Adrenal gland (tissue), 12 donors: ENCODE data around the gene CAMK1D. TPM values are rescaled to one million over a fixed set of nuclear protein-coding genes. Genes with fewer than 3 reads are reported as not detected.
A peak's percentile ranks its signal among the peaks of the same experiment; 100 is the strongest.

Source experiments
- DNase-seq, 7 donors: peaks; one replicate each; pipeline ENCODE4 v3.0.0-alpha.2; 2019 to 2020
- H3K27ac ChIP-seq, 5 donors: fragments of 200-600 bp; sonication (generic) in 4 of 5; 1 replicate in 3 of 5; 2 replicates in 2 of 5; pipeline versions ENCODE4 v1.5.1 to v1.8.0; 2016 to 2020; ENCODE audit warnings: mild to moderate bottlenecking in 1 of 5
- H3K27me3 ChIP-seq: fragments of 200-600 bp; 2 replicates; pipeline ENCODE4 v1.8.0; 2021
- H3K36me3 ChIP-seq, 2 donors: fragments of 200-600 bp; replicated peaks in 1 of 2; 1 replicate in 1 of 2; 2 replicates in 1 of 2; pipeline versions ENCODE4 v1.5.1 to v1.8.0; 2018 to 2022
- H3K4me1 ChIP-seq, 2 donors: fragments of 200-600 bp; replicated peaks in 1 of 2; 1 replicate in 1 of 2; 2 replicates in 1 of 2; pipeline versions ENCODE4 v1.5.1 to v1.8.0; 2018 to 2021
- H3K4me3 ChIP-seq, 4 donors: fragments of 200-600 bp; sonication (generic) in 3 of 4; one replicate each; pipeline ENCODE4 v1.5.1; 2016 to 2018
- H3K9me3 ChIP-seq, 3 donors: fragments of 200-600 bp; sonication (generic) in 1 of 3; replicated peaks in 1 of 3; 1 replicate in 2 of 3; 2 replicates in 1 of 3; pipeline versions ENCODE4 v1.5.1 to v1.8.0; 2016 to 2021
- POLR2A ChIP-seq, 2 donors: fragments of 450-650 bp; IDR thresholded peaks; one replicate each; pipeline ENCODE4 v1.6.1; 2017; ENCODE audit warnings: antibody characterized with exemption in 2 of 2, mild to moderate bottlenecking in 2 of 2, moderate library complexity in 1 of 2
- WGBS, 4 donors: extraction: QIAGEN DNeasy Blood & Tissue Kit in 2 of 4; methylation state at CpG; one replicate each; pipeline versions ENCODE4 v1.1.5 to v1.1.7; 2013 to 2017; 5-methylcytosine and 5-hydroxymethylcytosine counted together
- intact Hi-C, 2 donors: fragments of 100-400 bp; cut with DNase I; formaldehyde crosslinking; loops; one replicate each; pipeline versions ENCODE4 v1.14.1 to v1.15.0; 2022 to 2023
- polyA plus RNA-seq, 3 donors: library from polyadenylated mRNA; stranded (reverse); fragments of 200-250 nt in 2 of 3; fragments of 350-450 nt in 1 of 3; fragmentation: Illumina TruSeq in 1 of 3; extraction: RNeasy Lipid Tissue Mini Kit (QIAGEN cat#74804) in 1 of 3; gene quantifications; one replicate each; pipeline ENCODE4 v1.2.3, GENCODE V29; 2013 to 2014
- total RNA-seq, 9 donors: library from RNA; depleted of rRNA in 4 of 9; stranded (reverse); fragments of >200 nt in 4 of 9; fragments of 120-200 nt in 1 of 9; fragmentation: NEBNext Ultra II Directional in 1 of 9; extraction: Animal tissue kit (Norgen Biotek cat#: 25700) in 1 of 9; gene quantifications; one replicate each; pipeline versions ENCODE4 v1.1.0 to v1.2.4, GENCODE V29; 2013 to 2023
- TF ChIP-seq, protein P1 (sequence below), 6 experiments: fragments of 450-650 bp in 4 of 6; fragments of 200-600 bp in 2 of 6; sonication (generic) in 1 of 6; IDR thresholded peaks; 1 replicate in 5 of 6; 2 replicates in 1 of 6; pipeline versions ENCODE4 v1.5.1 to v1.8.0; 2016 to 2021; ENCODE audit warnings: antibody characterized with exemption in 6 of 6, mild to moderate bottlenecking in 2 of 6, moderate library complexity in 1 of 6
- donor health status: healthy with polysubstance abuse.
- donor health status: Bipolar disorder and iron deficiency.
- donor health status: DM: yes; HTN: yes; CAD: no.
- donor health status: DM: no; HTN: no; CAD: no.
- donor health status: DM: no; HTN: no; CAD: no.
- donor health status: DM: yes; HTN: yes; CAD: no.

CAMK1D gene
- total and polyA plus RNA-seq, 12 donors = 2.3 to 9.4 (median 6.5) TPM

DNA sequence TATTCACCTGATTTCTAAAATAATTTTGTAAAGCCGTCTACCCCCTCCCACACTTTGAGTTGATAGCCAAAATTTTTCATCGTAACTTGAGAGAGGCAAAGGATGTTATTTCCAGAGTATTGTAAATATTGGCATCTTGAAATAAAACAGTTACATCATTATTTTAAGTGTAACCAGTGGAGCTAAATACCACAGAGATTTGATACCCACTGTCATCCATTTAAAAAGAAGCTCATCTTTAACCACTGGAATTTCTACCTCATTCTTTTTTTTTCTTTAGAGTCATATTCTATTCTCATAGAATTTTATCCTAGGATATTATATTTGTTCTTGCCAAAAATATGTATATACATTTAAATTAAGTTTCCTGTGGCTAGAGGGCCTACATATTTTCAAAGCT, 48.6 kb downstream of the CAMK1D start:
- intact Hi-C loops = no loop called here
- WGBS, 4 donors = 86 to 94% (median 91%) methylated on average over 2 of the region's 2 CpGs
- no peak for DNase-seq
- Histone ChIP-seq H3K4me1 (no peaks in the 10 kb centered on the region), H3K27ac (no peak overlapping the region), H3K4me3 (no peak overlapping the region), H3K36me3 (no peaks in the 10 kb centered on the region), H3K27me3 (no peaks in the 10 kb centered on the region), H3K9me3 (no peaks in the 10 kb centered on the region)
- TF ChIP-seq, protein P1, sequence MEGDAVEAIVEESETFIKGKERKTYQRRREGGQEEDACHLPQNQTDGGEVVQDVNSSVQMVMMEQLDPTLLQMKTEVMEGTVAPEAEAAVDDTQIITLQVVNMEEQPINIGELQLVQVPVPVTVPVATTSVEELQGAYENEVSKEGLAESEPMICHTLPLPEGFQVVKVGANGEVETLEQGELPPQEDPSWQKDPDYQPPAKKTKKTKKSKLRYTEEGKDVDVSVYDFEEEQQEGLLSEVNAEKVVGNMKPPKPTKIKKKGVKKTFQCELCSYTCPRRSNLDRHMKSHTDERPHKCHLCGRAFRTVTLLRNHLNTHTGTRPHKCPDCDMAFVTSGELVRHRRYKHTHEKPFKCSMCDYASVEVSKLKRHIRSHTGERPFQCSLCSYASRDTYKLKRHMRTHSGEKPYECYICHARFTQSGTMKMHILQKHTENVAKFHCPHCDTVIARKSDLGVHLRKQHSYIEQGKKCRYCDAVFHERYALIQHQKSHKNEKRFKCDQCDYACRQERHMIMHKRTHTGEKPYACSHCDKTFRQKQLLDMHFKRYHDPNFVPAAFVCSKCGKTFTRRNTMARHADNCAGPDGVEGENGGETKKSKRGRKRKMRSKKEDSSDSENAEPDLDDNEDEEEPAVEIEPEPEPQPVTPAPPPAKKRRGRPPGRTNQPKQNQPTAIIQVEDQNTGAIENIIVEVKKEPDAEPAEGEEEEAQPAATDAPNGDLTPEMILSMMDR (IDR thresholded peaks at IDR 0.05) = no peak
- no peak for TF ChIP-seq POLR2A (IDR thresholded peaks at IDR 0.05)

DNA sequence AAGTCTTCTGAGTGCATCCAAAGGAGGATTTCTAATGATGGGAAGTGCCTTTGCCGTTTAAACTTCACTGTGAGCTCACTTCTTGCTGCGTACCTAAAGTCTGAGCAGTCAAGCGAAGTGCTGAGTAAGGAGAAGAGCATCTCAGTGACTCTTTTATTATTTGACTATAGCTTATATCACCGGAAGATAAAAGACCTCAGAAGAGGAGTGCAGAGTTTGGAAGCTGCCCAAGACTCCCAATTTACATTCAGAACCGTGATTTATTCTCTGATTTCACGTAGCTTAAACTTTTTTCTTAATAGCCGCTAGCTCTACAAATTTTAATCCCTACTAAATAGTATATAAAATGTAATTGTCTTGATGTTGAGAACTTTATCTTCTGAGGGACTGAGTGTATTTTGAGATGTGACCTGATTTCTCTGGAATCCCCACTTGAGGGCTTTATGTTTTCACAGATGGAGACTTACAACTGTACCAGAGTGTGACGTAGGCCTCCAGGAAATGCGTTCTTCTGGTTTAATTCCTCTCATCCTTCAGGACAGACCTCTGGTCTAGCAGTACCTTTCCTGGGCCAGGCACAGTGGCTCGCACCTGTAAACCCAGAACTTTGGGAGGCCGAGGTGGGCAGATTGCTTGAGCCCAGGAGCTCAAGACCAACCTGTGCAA, 51.1 kb downstream of the CAMK1D start:
- Histone ChIP-seq H3K27ac (no peak overlapping the region), H3K4me1 (no peaks in the 10 kb centered on the region), H3K4me3 (no peak overlapping the region), H3K9me3 (no peaks in the 10 kb centered on the region), H3K36me3 (no peaks in the 10 kb centered on the region), H3K27me3 (no peaks in the 10 kb centered on the region)
- TF ChIP-seq, protein P1 (IDR thresholded peaks at IDR 0.05) = no peak
- no peak for TF ChIP-seq POLR2A (IDR thresholded peaks at IDR 0.05)
- intact Hi-C loops = no loop called here
- WGBS, 4 donors = 90 to 93% (median 93%) methylated on average over 11 of the region's 11 CpGs
- peak in 1 of 7 donors; percentile 35 for DNase-seq

DNA sequence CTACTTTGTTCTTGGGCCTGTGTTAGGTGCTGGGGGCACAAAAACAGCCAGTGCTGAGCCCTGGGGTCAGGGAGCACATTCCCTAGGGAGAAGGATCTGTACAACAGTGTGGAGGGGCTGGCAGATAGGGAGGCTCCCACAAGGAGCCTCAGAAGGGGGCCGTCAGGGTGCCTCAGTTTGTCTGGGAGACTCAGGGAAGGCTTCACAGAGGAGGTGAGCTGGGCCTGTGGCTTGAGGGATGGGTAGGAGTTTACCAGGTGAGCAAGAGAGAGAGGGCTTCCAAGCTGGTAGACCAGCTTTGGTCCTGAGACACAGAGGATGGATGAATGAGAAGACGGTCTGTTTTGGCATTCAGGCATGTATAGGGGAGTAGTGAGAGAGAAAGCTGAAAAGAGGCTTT, 52.1 kb downstream of the CAMK1D start:
- Histone ChIP-seq H3K4me3 (no peak overlapping the region), H3K9me3 (no peaks in the 10 kb centered on the region), H3K27me3 (no peaks in the 10 kb centered on the region), H3K27ac (no peak overlapping the region), H3K4me1 (no peaks in the 10 kb centered on the region), H3K36me3 (no peaks in the 10 kb centered on the region)
- TF ChIP-seq, protein P1 (IDR thresholded peaks at IDR 0.05) = no peak
- TF ChIP-seq POLR2A (IDR thresholded peaks at IDR 0.05) = no peak
- intact Hi-C loops = no loop called here
- DNase-seq = peak in 1 of 7 donors; percentile 39
- WGBS, 4 donors = 91 to 95% (median 95%) methylated on average over 2 of the region's 2 CpGs

DNA sequence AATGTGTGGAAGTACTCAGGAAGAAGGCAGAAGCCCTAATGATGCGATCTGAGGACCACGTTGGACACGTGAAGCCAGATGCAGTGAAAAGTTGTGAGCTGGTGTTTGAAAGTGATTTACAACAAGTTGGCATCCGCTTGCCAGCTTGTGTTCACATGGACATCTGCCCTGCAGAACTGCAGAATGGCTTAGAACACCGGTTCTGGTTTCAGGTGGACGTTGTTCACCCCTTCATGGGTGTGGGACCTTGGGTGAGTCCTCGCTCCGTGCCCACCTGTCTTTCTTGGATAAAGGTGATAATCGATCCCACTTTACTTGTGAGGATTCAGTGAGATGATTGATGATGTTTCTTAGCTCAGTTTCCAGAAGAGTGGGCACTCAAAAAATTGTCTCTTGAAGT, 53.8 kb downstream of the CAMK1D start:
- Histone ChIP-seq H3K4me1 (no peaks in the 10 kb centered on the region), H3K27ac (no peak overlapping the region), H3K27me3 (no peaks in the 10 kb centered on the region), H3K9me3 (no peaks in the 10 kb centered on the region), H3K4me3 (no peak overlapping the region), H3K36me3 (no peaks in the 10 kb centered on the region)
- DNase-seq = peak in 1 of 7 donors; percentile 17
- TF ChIP-seq, protein P1 (IDR thresholded peaks at IDR 0.05) = no peak
- TF ChIP-seq POLR2A (IDR thresholded peaks at IDR 0.05) = no peak
- WGBS, 4 donors = 80 to 86% (median 84%) methylated on average over 9 of the region's 9 CpGs
- intact Hi-C loops = no loop called here
